ENCODE data around the gene ZNF565.
"Not testable (repeated sequence)": the region's sequence is repeated elsewhere in the genome, so short reads cannot be mapped to it uniquely, and the experiment has no call there.

ZNF565 gene

DNA sequence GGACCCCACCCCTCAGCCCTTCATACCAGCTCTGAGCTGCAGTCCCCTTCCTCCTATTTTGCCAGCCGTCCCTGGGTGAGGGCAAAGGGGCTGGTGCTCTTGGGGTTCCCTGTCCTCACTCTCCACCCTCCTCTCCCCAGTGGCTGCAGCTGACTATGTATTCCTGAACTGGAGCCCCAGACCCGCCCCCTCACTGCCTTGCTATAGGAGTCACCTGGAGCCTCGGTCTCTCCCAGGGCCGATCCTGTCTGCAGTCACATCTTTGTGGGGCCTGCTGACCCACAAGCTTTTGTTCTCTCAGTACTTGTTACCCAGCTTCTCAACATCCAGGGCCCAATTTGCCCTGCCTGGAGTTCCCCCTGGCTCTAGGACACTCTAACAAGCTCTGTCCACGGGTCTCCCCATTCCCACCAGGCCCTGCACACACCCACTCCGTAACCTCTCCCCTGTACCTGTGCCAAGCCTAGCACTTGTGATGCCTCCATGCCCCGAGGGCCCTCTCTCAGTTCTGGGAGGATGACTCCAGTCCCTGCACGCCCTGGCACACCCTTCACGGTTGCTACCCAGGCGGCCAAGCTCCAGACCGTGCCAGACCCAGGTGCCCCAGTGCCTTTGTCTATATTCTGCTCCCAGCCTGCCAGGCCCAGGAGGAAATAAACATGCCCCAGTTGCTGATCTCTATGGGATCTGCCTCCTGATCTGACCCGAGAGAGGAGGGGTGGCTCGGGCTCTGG lies 64.6 kb downstream of the ZNF565 start:
- no peak for DNase-seq

DNA sequence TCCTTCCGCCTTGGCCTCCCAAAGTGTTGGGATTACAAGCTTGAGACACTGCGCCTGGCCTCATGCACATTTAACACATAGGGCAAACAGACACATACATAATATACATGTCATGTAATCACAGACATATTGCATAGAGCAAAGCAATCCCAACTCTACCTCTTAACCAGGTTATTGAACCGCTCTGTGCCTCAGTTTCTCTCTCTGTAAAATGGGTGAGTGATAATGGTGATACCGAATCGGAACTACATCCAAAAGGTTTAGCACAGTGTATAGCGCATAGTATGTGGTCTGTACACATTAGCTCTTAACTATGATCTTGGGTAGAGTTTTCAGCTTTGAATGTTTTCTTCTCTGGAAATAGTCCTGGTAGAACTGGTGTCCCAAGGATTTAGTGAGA lies 69.8 kb downstream of the ZNF565 start:
- DNase-seq = no peak

DNA sequence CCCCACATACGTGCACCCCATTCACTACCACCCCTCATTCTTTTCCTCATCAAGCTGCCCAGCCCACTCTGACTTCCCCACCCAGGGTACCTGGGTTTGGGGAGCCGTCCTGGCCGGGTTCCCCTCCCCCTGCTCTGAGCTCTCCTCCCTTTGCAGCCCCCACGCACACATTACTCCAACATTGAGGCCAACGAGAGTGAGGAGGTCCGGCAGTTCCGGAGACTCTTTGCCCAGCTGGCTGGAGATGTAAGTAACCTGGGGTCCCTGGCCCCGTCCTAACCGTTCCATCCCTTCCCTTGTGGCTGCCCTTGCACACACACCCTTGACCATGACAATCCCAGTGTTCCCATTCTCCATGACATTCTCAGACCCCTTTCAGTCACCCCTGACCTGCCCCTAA lies 72.0 kb downstream of the ZNF565 start:
- DNase-seq = no peak

DNA sequence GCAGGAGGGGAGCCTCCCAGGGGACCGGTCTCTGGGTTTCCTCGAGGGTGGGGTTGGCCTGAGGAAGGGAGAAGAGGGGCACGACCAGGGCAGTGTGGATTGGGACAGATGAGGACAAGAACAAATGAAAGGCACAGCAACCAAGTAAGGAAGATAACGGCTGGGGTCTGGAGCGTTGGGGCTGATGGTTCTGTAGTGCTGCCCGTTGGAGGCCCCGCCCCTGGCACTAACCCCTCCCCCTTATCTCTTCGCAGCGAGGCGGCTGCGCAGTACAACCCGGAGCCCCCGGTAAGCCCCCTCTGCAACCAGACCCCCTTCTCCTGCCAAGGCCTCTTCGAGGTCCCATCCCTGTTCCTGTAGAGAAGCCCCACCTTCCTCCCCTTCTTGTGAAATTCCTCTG lies 72.4 kb downstream of the ZNF565 start:
- DNase-seq = no peak

DNA sequence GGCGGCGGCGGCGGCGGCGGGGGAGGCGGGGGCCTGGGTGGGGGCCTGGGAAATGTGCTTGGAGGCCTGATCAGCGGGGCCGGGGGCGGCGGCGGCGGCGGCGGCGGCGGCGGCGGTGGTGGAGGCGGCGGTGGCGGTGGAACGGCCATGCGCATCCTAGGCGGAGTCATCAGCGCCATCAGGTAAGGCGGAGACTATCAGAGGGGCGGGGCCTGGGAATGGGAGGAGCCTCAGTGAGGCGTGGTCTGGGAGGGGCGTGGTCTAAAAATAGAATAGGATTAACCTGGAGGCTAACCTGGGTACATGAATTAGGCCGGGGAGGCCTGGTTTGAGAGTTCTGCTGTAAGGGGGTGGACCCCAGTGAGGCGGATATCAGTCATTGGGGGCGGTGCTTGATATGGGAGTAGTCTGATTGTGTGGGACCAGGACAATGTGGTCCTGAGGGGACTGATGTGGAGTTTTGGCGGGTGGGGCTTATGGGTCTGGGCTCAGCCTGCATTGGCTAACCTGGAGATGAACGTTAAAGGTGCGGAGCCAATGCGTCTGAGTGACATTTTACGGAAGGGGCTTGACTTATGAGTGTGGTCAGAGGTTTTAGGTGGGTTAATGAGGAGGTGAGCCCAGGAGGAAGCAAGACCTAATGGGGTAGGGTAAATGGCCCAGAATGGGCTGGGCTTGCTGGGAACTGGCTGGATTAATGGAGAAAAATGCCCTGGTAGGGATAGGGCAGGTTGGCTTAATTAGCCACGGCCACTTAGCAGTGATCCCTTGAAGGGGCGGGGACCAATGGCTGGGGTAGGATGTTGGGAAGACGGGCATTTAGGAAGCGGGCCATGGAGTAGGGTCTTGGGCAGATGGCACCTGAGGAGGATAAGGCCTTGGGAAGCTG lies 73.2 kb downstream of the ZNF565 start:
- DNase-seq = peak; percentile 87

DNA sequence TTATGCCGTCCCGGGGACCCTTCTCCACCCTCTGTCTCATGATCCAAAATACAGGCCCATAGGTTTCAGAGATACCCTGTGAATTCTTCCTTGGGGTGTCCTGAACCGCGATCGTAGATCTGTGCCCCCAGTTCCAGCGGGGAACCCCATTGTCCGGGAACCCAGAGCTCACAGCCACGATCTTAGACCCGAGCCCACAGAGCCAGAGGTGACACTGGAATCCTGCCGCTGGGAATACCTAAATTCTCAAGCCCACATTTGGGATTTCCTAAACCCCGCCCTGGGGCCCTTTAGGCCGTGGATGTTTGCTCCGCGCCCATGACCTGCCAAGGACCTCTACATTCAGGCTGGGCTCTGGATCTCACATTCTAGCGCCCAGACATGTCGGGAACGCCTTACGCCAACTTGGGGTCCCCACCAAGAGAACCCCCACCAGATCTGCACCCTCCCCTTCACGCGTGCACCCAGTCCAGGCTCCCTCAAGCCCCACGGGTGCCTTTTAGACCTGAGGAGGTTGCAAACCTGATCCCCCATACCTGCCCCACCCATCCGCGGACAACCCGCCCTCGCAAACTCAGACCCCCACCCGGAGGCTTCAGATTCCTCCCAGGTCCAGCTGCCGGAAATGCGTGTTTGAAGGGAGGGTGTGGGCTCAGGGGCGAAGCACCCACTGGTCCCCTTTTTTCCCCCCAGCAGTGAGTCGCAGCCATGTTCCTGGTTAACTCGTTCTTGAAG lies 74.0 kb downstream of the ZNF565 start:
- DNase-seq = peak; percentile 69

DNA sequence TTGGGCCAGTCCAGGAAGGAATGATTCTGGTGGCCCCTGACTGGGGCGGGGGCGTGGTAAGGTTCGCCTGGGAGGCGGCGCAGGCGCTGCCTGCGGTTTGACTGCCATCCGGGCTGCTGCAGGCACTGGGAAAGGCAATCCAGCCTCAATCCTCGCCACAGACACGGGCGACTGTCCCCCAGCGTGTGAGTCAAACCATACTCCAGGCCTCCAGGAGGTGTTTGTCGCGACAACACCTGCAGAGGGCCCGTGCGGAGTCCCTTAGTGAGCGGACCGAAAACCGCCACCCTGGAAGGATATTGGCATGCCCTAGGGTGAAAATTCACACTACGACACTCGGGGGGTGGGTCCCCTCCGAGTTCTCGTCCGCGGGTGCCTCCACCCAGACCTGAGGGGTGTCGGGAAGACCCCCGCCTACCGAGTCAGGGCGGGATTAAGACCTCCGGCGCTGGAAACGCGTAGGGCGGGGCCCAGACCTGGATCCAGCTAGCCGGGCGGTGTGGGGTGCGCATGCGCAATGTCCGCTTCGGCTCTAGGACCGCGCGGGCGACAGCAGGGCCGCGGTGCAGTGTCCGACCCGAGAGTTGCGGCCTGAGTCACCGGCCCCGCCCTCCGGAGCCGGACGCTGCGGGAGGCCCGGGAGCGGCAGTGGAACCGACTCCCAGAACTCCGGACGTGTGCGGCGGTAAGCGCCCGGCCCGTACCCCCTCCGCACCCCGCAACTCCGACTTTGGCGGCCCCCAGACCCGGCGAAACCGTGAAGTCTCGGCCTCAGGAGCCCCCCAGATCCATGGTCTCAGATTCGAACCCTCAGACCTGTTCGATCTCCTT lies 74.8 kb downstream of the ZNF565 start, which contains the start of gene CAPNS1:
Gene CAPNS1 (plus strand): TSS at position 594 of the 831 bp plus-strand sequence. CDS start 946 bp downstream, outside the sequence.
- DNase-seq = peak; percentile 92

DNA sequence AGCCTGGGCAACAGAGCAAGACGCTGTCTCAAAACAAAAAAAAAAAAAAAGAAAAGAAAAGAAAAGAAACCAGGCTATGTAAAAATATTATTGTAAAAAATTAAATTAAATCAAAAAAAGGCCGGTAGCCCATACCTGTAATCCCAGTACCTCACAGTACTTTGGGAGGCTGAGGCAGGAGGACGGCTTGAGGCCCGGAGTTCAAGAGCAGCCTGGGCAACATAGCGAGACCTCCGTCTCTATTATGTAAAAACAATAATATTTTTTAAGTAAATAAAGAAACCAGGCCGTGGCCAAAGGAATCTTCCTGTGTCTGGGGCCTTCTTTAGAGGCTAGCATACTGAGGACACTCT lies 75.4 kb downstream of the ZNF565 start:
- DNase-seq = no peak

DNA sequence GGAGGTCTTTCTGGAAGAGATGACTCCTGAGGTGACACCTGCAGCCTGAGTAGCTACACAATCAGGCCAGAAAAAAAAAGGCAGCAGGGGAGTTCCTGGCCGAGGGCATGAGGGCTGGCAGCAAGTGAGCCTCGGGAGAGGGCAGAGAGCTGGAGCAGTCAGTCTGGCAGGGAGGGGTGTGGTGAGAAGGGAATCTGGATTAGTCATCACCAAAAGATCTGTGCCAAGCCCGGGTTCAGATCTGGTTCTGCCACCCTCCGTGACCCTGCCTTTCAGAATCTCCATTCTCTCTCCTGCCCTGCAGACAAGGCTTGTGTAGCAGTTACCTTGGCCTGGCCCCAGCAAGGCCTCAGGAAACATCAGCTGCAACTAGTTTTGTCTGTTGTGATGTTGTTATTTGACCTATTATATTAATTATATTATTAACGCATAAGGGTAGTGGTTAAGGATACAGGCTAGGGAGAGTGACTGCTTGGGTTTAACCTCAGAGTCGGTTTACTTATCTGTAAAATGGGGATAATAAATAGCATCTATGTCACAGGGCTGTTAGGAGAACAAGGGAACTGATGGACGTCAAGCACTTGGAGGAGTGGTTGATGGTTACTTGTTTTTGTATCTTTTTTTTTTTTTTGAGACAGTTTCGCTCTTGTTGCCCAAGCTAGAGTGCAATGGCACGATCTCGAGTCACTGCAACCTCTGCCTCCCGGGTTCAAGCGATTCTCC lies 77.3 kb downstream of the ZNF565 start:
- no peak for DNase-seq

DNA sequence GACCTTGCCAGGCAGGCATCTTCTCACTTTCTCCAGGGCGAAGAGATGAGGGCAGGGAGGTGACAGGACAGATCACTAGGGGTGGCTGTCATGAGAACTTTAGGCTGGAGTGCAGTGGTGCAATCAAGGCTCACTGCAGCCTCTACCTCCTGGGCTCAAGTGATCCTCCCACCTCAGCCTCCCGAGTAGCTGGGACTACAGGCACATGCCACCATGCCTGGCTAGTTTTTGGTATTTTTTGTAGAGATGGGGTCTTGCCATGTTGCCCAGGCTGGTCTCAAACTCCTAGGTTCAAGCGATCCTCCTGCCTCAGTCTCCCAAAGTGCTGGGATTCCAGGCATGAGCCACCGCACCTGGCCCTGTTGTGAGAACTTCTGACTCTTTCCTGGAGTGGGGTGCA lies 79.6 kb downstream of the ZNF565 start:
- not testable (repeated sequence) for DNase-seq

All from CD4-positive, alpha-beta T cell treated with Interferon gamma for 1 hour (primary cell).